Liver (tissue), 9 donors: Measurements from ENCODE around the gene PRR16. TPM values are rescaled to one million over a fixed set of nuclear protein-coding genes. Genes with fewer than 3 reads are reported as not detected.

Source experiments
- DNase-seq: peaks from one replicate; pipeline ENCODE4 v3.0.0-alpha.2; 2017; ENCODE audit warnings: low spot score
- H3K27ac ChIP-seq, 2 donors: one replicate each; pipeline ENCODE4 v1.7.0; 2013; ENCODE audit warnings: inconsistent platforms in 2 of 2, low read length in 2 of 2, control low read depth in 1 of 2, low read depth in 1 of 2, mild to moderate bottlenecking in 1 of 2
- H3K27me3 ChIP-seq, 4 donors: one replicate each; pipeline versions ENCODE4 v1.6.1 to v1.7.0; 2013; ENCODE audit warnings: low read length in 3 of 4, inconsistent platforms in 1 of 4, mild to moderate bottlenecking in 1 of 4, moderate library complexity in 1 of 4; ENCODE audit not compliant: control insufficient read depth in 4 of 4, insufficient read depth in 4 of 4
- H3K36me3 ChIP-seq, 4 donors: one replicate each; pipeline versions ENCODE4 v1.6.1 to v1.7.0; 2013; ENCODE audit warnings: low read length in 3 of 4, mild to moderate bottlenecking in 3 of 4, low read depth in 1 of 4, moderate library complexity in 1 of 4; ENCODE audit not compliant: control insufficient read depth in 4 of 4, insufficient read depth in 3 of 4
- H3K4me1 ChIP-seq, 4 donors: one replicate each; pipeline versions ENCODE4 v1.6.1 to v1.7.0; 2013; ENCODE audit warnings: low read length in 3 of 4, mild to moderate bottlenecking in 3 of 4, moderate library complexity in 1 of 4; ENCODE audit not compliant: control insufficient read depth in 4 of 4, insufficient read depth in 4 of 4
- H3K4me3 ChIP-seq, 3 donors: one replicate each; pipeline versions ENCODE4 v1.6.1 to v1.7.0; 2013; ENCODE audit warnings: low read length in 3 of 3, control low read depth in 1 of 3, low read depth in 1 of 3, mild to moderate bottlenecking in 1 of 3
- H3K9ac ChIP-seq, 2 donors: one replicate each; pipeline ENCODE4 v1.7.0; 2013; ENCODE audit warnings: low read length in 2 of 2, mild to moderate bottlenecking in 2 of 2, moderate library complexity in 2 of 2, control low read depth in 1 of 2, low read depth in 1 of 2
- H3K9me3 ChIP-seq, 4 donors: one replicate each; pipeline versions ENCODE4 v1.6.1 to v1.7.0; 2013; ENCODE audit warnings: low read length in 3 of 4; ENCODE audit not compliant: control insufficient read depth in 4 of 4
- ATF3 ChIP-seq: IDR thresholded peaks from 2 replicates; pipeline ENCODE4 v1.6.1; 2016; ENCODE audit warnings: antibody characterized with exemption
- CTCF ChIP-seq: fragments of 150-350 bp; IDR thresholded peaks from 2 replicates; pipeline ENCODE4 v1.5.1; 2017; ENCODE audit warnings: improper control_type of control experiment, low read depth, low read length; ENCODE audit not compliant: missing input control
- EGR1 ChIP-seq, 2 donors: IDR thresholded peaks; 2 replicates each; pipeline ENCODE4 v1.6.1; 2016 to 2018; ENCODE audit warnings: antibody characterized with exemption in 2 of 2, low read depth in 2 of 2
- FOXA1 ChIP-seq: IDR thresholded peaks from 2 replicates; pipeline ENCODE4 v1.6.1; 2016; ENCODE audit warnings: antibody characterized with exemption
- FOXA2 ChIP-seq: IDR thresholded peaks from 2 replicates; pipeline ENCODE4 v1.6.1; 2016; ENCODE audit warnings: antibody characterized with exemption
- GABPA ChIP-seq, 2 donors: IDR thresholded peaks in 1 of 2; conservative IDR thresholded peaks in 1 of 2; 2 replicates each; pipeline ENCODE4 v1.6.1; 2016; ENCODE audit warnings: antibody characterized with exemption in 2 of 2, mild to moderate bottlenecking in 1 of 2, moderate library complexity in 1 of 2
- HNF4A ChIP-seq, 2 donors: conservative IDR thresholded peaks; 2 replicates each; pipeline ENCODE4 v1.6.1; 2016; ENCODE audit warnings: antibody characterized with exemption in 2 of 2, mild to moderate bottlenecking in 2 of 2
- HNF4G ChIP-seq: IDR thresholded peaks from 2 replicates; pipeline ENCODE4 v1.6.1; 2016; ENCODE audit warnings: antibody characterized with exemption
- JUND ChIP-seq, 2 donors: IDR thresholded peaks; 2 replicates each; pipeline ENCODE4 v1.6.1; 2016; ENCODE audit warnings: antibody characterized with exemption in 2 of 2
- MAX ChIP-seq: IDR thresholded peaks from 2 replicates; pipeline ENCODE4 v1.6.1; 2016; ENCODE audit warnings: antibody characterized with exemption
- NR2F2 ChIP-seq: IDR thresholded peaks from 2 replicates; pipeline ENCODE4 v1.6.1; 2016; ENCODE audit warnings: antibody characterized with exemption
- RAD21 ChIP-seq, 2 donors: IDR thresholded peaks; 2 replicates each; pipeline ENCODE4 v1.6.1; 2016; ENCODE audit warnings: antibody characterized with exemption in 2 of 2, mild to moderate bottlenecking in 2 of 2
- REST ChIP-seq: IDR thresholded peaks from 2 replicates; pipeline ENCODE4 v1.6.1; 2016; ENCODE audit warnings: antibody characterized with exemption, mild to moderate bottlenecking
- RXRA ChIP-seq, 2 donors: IDR thresholded peaks; 2 replicates each; pipeline ENCODE4 v1.6.1; 2017 to 2018; ENCODE audit warnings: antibody characterized with exemption in 2 of 2, mild to moderate bottlenecking in 1 of 2
- SP1 ChIP-seq: IDR thresholded peaks from 2 replicates; pipeline ENCODE4 v1.6.1; 2018; ENCODE audit warnings: antibody characterized with exemption, mild to moderate bottlenecking
- TAF1 ChIP-seq: conservative IDR thresholded peaks from 2 replicates; pipeline ENCODE4 v1.6.1; 2016; ENCODE audit warnings: antibody characterized with exemption, mild to moderate bottlenecking
- YY1 ChIP-seq: IDR thresholded peaks from 2 replicates; pipeline ENCODE4 v1.6.1; 2016; ENCODE audit warnings: antibody characterized with exemption, mild to moderate bottlenecking
- ZBTB33 ChIP-seq: IDR thresholded peaks from 2 replicates; pipeline ENCODE4 v1.6.1; 2016; ENCODE audit warnings: antibody characterized with exemption
- WGBS: extraction: QIAGEN DNeasy Blood & Tissue Kit; methylation state at CpG from one replicate; pipeline ENCODE4 v1.1.7; 2013; 5-methylcytosine and 5-hydroxymethylcytosine counted together
- polyA plus RNA-seq, 2 donors: library from polyadenylated mRNA; stranded (reverse) in 1 of 2; unstranded in 1 of 2; fragments of 200-250 nt in 1 of 2; fragments of >200 nt in 1 of 2; fragmentation: Nextera tagmentation in 1 of 2; extraction: Ambion mirVana in 1 of 2; gene quantifications; one replicate each; pipeline versions ENCODE4 v1.2.1 to v1.2.3, GENCODE V29; 2013 to 2015
- total RNA-seq, 2 donors: library from RNA; depleted of rRNA; stranded (reverse); fragments of >200 nt; gene quantifications; one replicate each; pipeline ENCODE4 v1.2.3, GENCODE V29; 2014
- donor health status: healthy.
- donor health status: healthy.
- donor health status: healthy.
- donor health status: healthy.
- donor health status: healthy.

PRR16 gene
- total and polyA plus RNA-seq, 4 donors, result 0.14 to 0.42 (median 0.21) TPM

GRCh38 chr5:120518581-120518980 is 54.5 kb downstream of the PRR16 start:
- no peak for TF ChIP-seq GABPA (IDR thresholded peaks at IDR 0.05 in 1 of 2, conservative IDR thresholded peaks at IDR 0.05 in 1 of 2)
- no peak for TF ChIP-seq FOXA2
- no peak for TF ChIP-seq RAD21 (IDR thresholded peaks at IDR 0.05)
- no peak for TF ChIP-seq HNF4A (conservative IDR thresholded peaks at IDR 0.05)
- no peak for TF ChIP-seq ZBTB33
- no peak for TF ChIP-seq JUND (IDR thresholded peaks at IDR 0.05)
- TF ChIP-seq REST, result no peak
- TF ChIP-seq SP1, result no peak
- no peak for DNase-seq
- Histone ChIP-seq H3K27me3 (no peaks in the 10 kb centered on the region), H3K9me3 (no peaks in the 10 kb centered on the region), H3K9ac (no peak overlapping the region), H3K4me3 (no peak overlapping the region), H3K36me3 (no peaks in the 10 kb centered on the region), H3K27ac (no peak overlapping the region), H3K4me1 (no peaks in the 10 kb centered on the region)
- 58% methylated on average over 1 of the region's 1 CpG for WGBS

GRCh38 chr5:120527251-120527650 is 63.2 kb downstream of the PRR16 start:
- H3K27ac ChIP-seq, result no peak overlapping the region
- H3K4me3 ChIP-seq, result no peak overlapping the region
- H3K9ac ChIP-seq, result no peak overlapping the region
- no peaks in the 10 kb centered on the region for H3K36me3 ChIP-seq
- TF ChIP-seq YY1, result no peak
- no peak for TF ChIP-seq HNF4G
- TF ChIP-seq FOXA2, result no peak
- no peak for TF ChIP-seq SP1
- no peak for TF ChIP-seq TAF1
- no peak for TF ChIP-seq MAX
- TF ChIP-seq JUND (IDR thresholded peaks at IDR 0.05), result no peak
- no peak for TF ChIP-seq NR2F2
- no peak for TF ChIP-seq EGR1 (IDR thresholded peaks at IDR 0.05; ENCODE audit: low read depth in 2 of 2)
- TF ChIP-seq GABPA (IDR thresholded peaks at IDR 0.05 in 1 of 2, conservative IDR thresholded peaks at IDR 0.05 in 1 of 2), result no peak
- TF ChIP-seq CTCF, result no peak
- no peak for TF ChIP-seq ATF3
- TF ChIP-seq ZBTB33, result no peak
- no peak for TF ChIP-seq RXRA (IDR thresholded peaks at IDR 0.05)
- TF ChIP-seq FOXA1, result no peak
- TF ChIP-seq RAD21 (IDR thresholded peaks at IDR 0.05), result no peak
- no peak for TF ChIP-seq HNF4A (conservative IDR thresholded peaks at IDR 0.05)
- TF ChIP-seq REST, result no peak
- H3K4me1 ChIP-seq, result no peaks in the 10 kb centered on the region
- no peaks in the 10 kb centered on the region for H3K27me3 ChIP-seq
- 50% methylated on average over 3 of the region's 3 CpGs for WGBS
- no peak for DNase-seq
- no peaks in the 10 kb centered on the region for H3K9me3 ChIP-seq
